ENCODE measurements around the gene CYP2A6. TPM values are rescaled to one million over a fixed set of nuclear protein-coding genes. Genes with fewer than 3 reads are reported as not detected.

CYP2A6 gene
- total RNA-seq, 1 experiment from 2014 or later: not detected

- no peak for DNase-seq (ENCODE audit: low spot score)
Measured at GRCh38 chr19:40803170-40803856, 46.9 kb downstream of the CYP2A6 start.

- no peak for DNase-seq (ENCODE audit: low spot score)
Measured at GRCh38 chr19:40802300-40803169, 47.7 kb downstream of the CYP2A6 start.

- DNase-seq (ENCODE audit: low spot score): no peak
Measured at GRCh38 chr19:40801426-40802299, 48.6 kb downstream of the CYP2A6 start.

GRCh38 chr19:40800997-40801377 lies 49.3 kb downstream of the CYP2A6 start:
- DNase-seq (ENCODE audit: low spot score): no peak

GRCh38 chr19:40800339-40800996 lies 49.8 kb downstream of the CYP2A6 start:
- no peak for DNase-seq (ENCODE audit: low spot score)

GRCh38 chr19:40799558-40800338 lies 50.5 kb downstream of the CYP2A6 start:
- no peak for DNase-seq (ENCODE audit: low spot score)

GRCh38 chr19:40798683-40799557 lies 51.3 kb downstream of the CYP2A6 start, which contains the start of gene EGLN2:
Gene EGLN2 (plus strand): TSS chr19:40799191. CDS start chr19:40800573, 1,382 bp downstream.
- peak; percentile 100 for DNase-seq (ENCODE audit: low spot score)

- DNase-seq (ENCODE audit: low spot score): peak; percentile 92
Measured at GRCh38 chr19:40797963-40798682, 52.1 kb downstream of the CYP2A6 start.

- no peak for DNase-seq (ENCODE audit: low spot score)
Measured at GRCh38 chr19:40797166-40797962, 52.9 kb downstream of the CYP2A6 start.

Other genes with a start within 250 kb of the CYP2A6 start
- 42.1 and 56.7 TPM in 2 replicates for gene LTBP4, start 249.1 kb downstream of the CYP2A6 start, total RNA-seq (2014; rRNA removed; shearing (Covaris generic))
- 13.4 and 14.6 TPM in 2 replicates for gene NUMBL, start 159.8 kb downstream of the CYP2A6 start, total RNA-seq (2014; rRNA removed; shearing (Covaris generic))
- 57.2 and 71.3 TPM in 2 replicates for gene COQ8B, start 133.6 kb downstream of the CYP2A6 start, total RNA-seq (2014; rRNA removed; shearing (Covaris generic))
- 52.2 and 58.5 TPM in 2 replicates for gene ITPKC, start 133.3 kb downstream of the CYP2A6 start, total RNA-seq (2014; rRNA removed; shearing (Covaris generic))
- gene ACTMAP, start 100.0 kb downstream of the CYP2A6 start, total RNA-seq (2014; rRNA removed; shearing (Covaris generic)): 1.9 and 2.6 TPM in 2 replicates
- gene SNRPA, start 99.2 kb downstream of the CYP2A6 start, total RNA-seq (2014; rRNA removed; shearing (Covaris generic)): 252 and 361 TPM in 2 replicates
- gene MIA, start 74.9 kb downstream of the CYP2A6 start, total RNA-seq (2014; rRNA removed; shearing (Covaris generic)): 15.8 TPM in 2 replicates
- gene RAB4B, start 72.2 kb downstream of the CYP2A6 start, total RNA-seq (2014; rRNA removed; shearing (Covaris generic)): 36.0 and 51.3 TPM in 2 replicates
- gene EGLN2, start 51.3 kb downstream of the CYP2A6 start, total RNA-seq (2014; rRNA removed; shearing (Covaris generic)): 258 and 264 TPM in 2 replicates
- not detected in 2 replicates for gene CYP2A7, start 31.8 kb upstream of the CYP2A6 start, total RNA-seq (2014; rRNA removed; shearing (Covaris generic))
- 2.1 and 2.5 TPM in 2 replicates for gene CYP2B6, start 140.8 kb upstream of the CYP2A6 start, total RNA-seq (2014; rRNA removed; shearing (Covaris generic))
- not detected in 2 replicates for gene CYP2A13, start 238.0 kb upstream of the CYP2A6 start, total RNA-seq (2014; rRNA removed; shearing (Covaris generic))

Measured in HT-29 (cell line).